NCI-H526 treated with DMSO at 0.1 percent for 48 hours (cell line): Measurements from ENCODE around the gene TJAP1.

Experiments
- DNase-seq: peaks from one replicate; lab custom pipeline; 2025; lab: John Stamatoyannopoulos, UW

Gene TJAP1

GRCh38 chr6:43477235-43478007, at the start of gene TJAP1:
Gene TJAP1, plus strand, starts transcription at chr6:43477570. Its CDS starts 21,432 bp downstream, at chr6:43499002.
- peak; percentile 71 for DNase-seq

- DNase-seq: peak; percentile 46
Measured at GRCh38 chr6:43428112-43428570, 49.2 kb upstream of the TJAP1 start.

- DNase-seq: no peak
Measured at GRCh38 chr6:43428874-43429273, 48.5 kb upstream of the TJAP1 start.

- no peak for DNase-seq
Measured at GRCh38 chr6:43432009-43432945, 45.1 kb upstream of the TJAP1 start.

- no peak for DNase-seq
Measured at GRCh38 chr6:43433148-43433547, 44.2 kb upstream of the TJAP1 start.

GRCh38 chr6:43434001-43434840, 43.1 kb upstream of the TJAP1 start:
- DNase-seq: no peak

GRCh38 chr6:43434943-43435342, 42.4 kb upstream of the TJAP1 start:
- DNase-seq: no peak

- no peak for DNase-seq
Measured at GRCh38 chr6:43435682-43436437, 41.5 kb upstream of the TJAP1 start.

GRCh38 chr6:43436577-43437282, 40.6 kb upstream of the TJAP1 start:
- DNase-seq: no peak

- DNase-seq: no peak
Measured at GRCh38 chr6:43437700-43438099, 39.7 kb upstream of the TJAP1 start.

- DNase-seq: no peak
Measured at GRCh38 chr6:43442935-43443334, 34.4 kb upstream of the TJAP1 start.

GRCh38 chr6:43444036-43444435, 33.3 kb upstream of the TJAP1 start:
- DNase-seq: no peak

GRCh38 chr6:43444582-43444981, 32.8 kb upstream of the TJAP1 start:
- DNase-seq: no peak

GRCh38 chr6:43445576-43445975, 31.8 kb upstream of the TJAP1 start:
- no peak for DNase-seq

- DNase-seq: no peak
Measured at GRCh38 chr6:43447604-43448003, 29.8 kb upstream of the TJAP1 start.

GRCh38 chr6:43448916-43449315, 28.5 kb upstream of the TJAP1 start:
- no peak for DNase-seq

- no peak for DNase-seq
Measured at GRCh38 chr6:43450699-43451131, 26.7 kb upstream of the TJAP1 start.

- no peak for DNase-seq
Measured at GRCh38 chr6:43451348-43451747, 26.0 kb upstream of the TJAP1 start.

GRCh38 chr6:43451939-43452338, 25.4 kb upstream of the TJAP1 start:
- no peak for DNase-seq

- no peak for DNase-seq
Measured at GRCh38 chr6:43452896-43453295, 24.5 kb upstream of the TJAP1 start.

GRCh38 chr6:43453831-43454230, 23.5 kb upstream of the TJAP1 start:
- DNase-seq: no peak
